Activated T-helper 1 cell treated with Interleukin-2 at 50 U/mL for 16 hours (primary cell): ENCODE results near the gene COG5.

Experiments
- DNase-seq: peaks from one replicate; pipeline ENCODE4 v3.0.0-alpha.2; 2020; ENCODE audit warnings: low read depth

COG5 gene

GRCh38 chr7:107330478-107330877 is 233.2 kb downstream of the COG5 start:
- no peak for DNase-seq

DNA sequence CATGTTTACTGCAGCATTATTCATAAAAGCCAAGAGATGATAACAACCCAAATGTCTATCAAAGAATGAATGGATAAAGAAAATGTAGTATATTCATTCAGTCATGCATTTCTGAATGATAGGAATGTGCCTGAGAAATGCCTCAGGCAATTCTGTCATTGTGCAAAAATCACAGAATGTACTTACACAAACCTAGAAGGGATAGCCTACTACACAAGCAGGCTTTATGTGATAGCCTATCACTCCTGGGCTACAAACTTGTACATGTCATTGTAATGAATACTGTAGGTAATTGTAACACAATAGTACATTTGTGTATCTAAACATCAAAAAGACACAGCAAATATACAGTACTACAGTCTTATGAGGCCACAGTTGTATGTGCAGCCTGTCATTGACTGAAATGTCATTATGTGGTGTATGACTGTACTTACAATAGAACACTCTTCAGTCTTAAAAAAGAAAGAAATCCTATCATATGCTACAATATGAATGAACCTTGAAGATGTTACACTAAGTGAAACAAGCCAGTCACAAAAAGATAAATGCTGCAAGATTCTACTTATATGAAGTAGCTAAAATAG is 235.6 kb downstream of the COG5 start:
- DNase-seq, result no peak

DNA sequence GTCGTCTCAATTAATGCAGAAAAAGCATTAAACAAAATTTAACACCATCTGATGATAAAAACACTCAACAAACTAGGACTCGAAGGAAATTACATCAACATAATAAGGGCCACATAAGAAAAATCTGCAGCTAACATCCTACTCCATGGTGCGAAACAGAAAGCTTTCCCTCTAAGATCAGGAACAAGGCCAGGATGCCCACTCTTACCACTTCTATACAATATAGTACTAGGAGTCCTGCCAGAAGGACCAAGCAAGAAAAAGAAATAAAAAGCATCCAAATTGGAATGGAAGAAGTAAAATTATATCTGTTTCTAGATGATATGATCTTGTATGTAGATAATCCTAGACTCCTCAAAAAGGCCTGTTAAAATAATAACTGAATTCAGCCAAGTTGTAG is 237.7 kb downstream of the COG5 start:
- no peak for DNase-seq

GRCh38 chr7:107322015-107322414 is 241.7 kb downstream of the COG5 start:
- no peak for DNase-seq

- no peak for DNase-seq
Observed at GRCh38 chr7:107321611-107322010, 242.1 kb downstream of the COG5 start.

GRCh38 chr7:107319724-107320228 is 243.9 kb downstream of the COG5 start:
- DNase-seq, result no peak

DNA sequence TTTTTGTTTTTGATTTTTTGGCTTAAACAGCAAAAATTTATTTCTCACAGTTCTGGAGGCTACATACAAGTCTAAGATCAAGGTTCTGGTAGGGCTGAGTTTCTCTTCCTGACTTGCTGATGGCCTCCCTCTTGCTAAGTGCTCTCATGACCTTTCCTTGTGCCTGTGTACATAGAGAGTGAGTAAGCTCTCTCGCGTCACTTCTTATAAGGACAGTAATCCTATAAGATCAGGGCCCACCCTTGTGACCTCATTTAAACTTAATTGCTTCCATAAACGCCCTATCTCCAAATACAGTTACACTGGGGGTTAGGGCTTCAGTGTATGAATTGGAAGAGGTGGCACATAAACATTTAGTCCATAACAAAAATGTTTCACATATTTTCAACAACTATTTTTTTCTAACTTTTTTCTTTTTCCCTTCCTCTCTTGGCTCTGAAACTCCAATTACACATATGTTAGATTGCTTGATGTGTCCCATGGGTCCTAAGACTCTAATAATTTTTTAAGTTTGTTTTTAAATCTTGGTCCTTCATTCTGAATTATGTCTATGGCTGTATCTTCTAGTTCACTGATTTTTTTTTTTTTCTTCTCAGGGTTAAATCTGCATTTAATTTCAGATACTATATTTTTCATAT is 245.1 kb downstream of the COG5 start:
- DNase-seq, result no peak

GRCh38 chr7:107315716-107316220 is 248.0 kb downstream of the COG5 start:
- DNase-seq, result no peak

DNA sequence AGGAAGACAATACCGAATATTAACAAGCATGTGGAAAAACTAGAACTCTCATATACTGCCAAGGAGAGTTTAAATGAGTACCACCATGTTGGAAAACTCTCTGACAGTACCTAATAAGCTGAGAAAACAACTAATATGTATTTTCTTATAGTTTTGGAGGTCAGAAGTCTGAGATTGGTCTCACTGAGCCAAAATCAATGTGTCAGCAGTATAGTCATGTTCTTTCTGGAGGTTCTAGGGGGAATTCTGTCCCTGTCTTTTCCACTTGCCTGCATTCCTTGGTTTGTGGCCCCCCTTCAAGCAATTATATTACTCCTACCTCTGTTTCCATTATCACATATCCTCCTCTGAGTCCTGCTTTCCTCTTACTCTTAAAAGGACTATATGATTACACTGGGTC is 250.4 kb downstream of the COG5 start:
- DNase-seq, result no peak

DNA sequence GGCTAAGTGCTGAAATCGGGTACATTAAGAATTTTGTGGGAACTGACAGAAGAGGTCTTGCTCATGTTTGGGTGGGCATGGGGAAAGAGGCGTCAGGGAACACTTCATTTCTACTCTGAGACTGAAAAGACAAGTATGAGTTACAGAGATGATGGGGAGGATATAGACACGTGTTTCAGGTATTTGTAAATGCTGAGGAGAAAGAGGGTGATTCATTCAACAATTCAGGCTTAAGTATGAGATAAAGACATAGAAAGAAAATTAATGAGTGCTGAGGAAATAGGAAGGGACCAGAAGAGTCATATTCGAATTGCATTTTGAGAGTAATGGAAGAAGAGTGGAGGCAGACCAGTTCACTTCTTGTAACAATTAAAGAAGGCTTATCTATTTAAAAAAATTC is 251.3 kb downstream of the COG5 start:
- DNase-seq, result no peak

DNA sequence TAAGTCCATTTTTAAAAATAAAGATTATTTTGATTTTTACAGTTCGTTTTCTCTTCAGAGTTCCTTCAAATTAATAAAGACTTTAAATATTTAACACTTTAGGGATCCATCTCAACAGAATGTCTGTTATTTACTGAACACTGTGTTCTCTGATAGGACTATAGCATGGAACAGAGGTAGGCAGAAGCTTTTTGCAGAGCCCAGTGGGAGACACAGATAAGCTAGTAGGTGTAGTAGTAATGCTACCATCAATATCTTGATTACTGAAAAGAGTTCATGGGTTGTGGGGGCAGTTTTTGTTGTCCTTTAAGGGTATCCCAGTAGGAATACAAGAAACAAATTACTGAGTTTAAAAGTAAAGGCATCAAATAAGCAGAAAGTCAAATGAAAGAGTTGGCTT is 254.4 kb downstream of the COG5 start:
- DNase-seq, result no peak

GRCh38 chr7:107304636-107305035 is 259.1 kb downstream of the COG5 start:
- no peak for DNase-seq

- no peak for DNase-seq
Observed at GRCh38 chr7:107304063-107304462, 259.7 kb downstream of the COG5 start.

GRCh38 chr7:107302250-107302847 is 261.4 kb downstream of the COG5 start:
- no peak for DNase-seq

- no peak for DNase-seq
Observed at GRCh38 chr7:107294182-107294581, 269.5 kb downstream of the COG5 start.

DNA sequence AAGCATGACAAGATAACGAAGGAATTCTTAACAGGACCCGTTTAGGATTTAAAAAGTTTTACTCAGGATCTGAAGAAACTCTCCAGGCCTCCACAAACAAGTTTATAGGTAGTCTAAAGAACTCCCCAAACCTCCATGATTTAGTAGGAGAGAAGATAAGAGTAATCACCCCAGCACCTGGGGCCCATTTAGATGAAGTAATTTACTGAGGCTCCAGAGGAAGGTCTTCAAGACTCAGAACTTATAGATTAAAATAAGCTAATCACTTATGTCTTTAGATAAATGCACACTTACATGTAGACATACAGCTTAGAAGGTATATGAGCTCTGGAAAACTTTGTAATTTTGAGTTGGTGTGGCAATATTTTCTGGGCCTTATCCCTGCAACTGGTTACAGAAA is 271.1 kb downstream of the COG5 start:
- no peak for DNase-seq

- DNase-seq, result no peak
Observed at GRCh38 chr7:107291434-107291833, 272.3 kb downstream of the COG5 start.

GRCh38 chr7:107286751-107287621 is 276.7 kb downstream of the COG5 start:
- DNase-seq, result no peak

DNA sequence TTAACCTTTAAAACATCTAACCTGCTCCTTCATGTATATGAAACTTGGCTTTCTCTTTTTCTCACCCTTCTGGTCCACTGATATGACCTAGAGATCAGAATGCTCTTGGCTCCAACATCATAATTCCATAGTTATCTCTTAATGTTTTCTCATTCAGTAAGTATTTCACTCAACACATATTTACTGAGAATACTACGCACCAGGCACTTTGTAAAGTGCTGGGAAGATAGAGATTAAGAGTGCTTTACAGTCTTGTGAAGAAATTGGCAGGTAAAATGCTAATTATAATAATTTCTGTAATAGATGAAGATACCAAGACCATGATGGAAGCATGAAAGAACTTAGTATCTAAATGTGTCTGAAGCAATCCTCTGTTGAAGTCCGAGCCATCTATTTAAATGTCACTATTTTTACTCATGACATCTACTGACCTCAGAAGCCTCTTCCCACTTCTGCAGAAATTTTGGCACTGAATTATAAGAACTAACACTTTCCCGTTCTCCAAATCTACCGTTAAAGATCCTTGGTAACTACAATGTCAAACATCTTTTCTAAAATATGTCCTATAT is 278.7 kb downstream of the COG5 start:
- no peak for DNase-seq

DNA sequence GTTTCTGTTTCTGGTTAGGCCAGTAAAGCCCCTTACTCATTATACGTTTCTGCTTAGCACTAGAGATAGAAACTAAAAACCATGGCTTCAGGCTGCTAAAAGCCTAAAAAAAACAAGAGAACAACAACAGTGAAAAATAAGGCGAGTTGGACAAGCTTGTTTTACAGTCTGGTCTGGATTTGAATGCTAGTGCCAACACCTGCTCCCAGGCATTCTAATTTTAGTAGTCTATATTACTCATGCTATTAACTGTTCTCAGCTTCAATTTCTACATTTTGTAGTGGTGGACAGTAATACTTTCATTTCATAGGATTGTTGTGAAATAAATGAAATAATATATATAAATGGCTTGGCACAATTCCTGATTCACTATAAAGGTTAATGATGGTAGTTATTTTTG is 286.4 kb downstream of the COG5 start:
- DNase-seq, result no peak

- DNase-seq, result no peak
Observed at GRCh38 chr7:107276220-107276827, 287.4 kb downstream of the COG5 start.

GRCh38 chr7:107274506-107274905 is 289.2 kb downstream of the COG5 start:
- DNase-seq, result no peak
